Stimulated activated CD4-positive, alpha-beta T cell treated with anti-CD3 and anti-CD28 coated beads, Interleukin-1b, Interleukin-23, amount 100 ng/mL, for 24 hours (primary cell): ENCODE measurements around the gene SHISA8.

Experiments used
- DNase-seq, 4 experiments: peaks; one replicate each; pipeline ENCODE4 v3.0.0-alpha.2; 2020; ENCODE audit warnings: low read depth in 4 of 4, low spot score in 1 of 4

SHISA8 gene

DNA sequence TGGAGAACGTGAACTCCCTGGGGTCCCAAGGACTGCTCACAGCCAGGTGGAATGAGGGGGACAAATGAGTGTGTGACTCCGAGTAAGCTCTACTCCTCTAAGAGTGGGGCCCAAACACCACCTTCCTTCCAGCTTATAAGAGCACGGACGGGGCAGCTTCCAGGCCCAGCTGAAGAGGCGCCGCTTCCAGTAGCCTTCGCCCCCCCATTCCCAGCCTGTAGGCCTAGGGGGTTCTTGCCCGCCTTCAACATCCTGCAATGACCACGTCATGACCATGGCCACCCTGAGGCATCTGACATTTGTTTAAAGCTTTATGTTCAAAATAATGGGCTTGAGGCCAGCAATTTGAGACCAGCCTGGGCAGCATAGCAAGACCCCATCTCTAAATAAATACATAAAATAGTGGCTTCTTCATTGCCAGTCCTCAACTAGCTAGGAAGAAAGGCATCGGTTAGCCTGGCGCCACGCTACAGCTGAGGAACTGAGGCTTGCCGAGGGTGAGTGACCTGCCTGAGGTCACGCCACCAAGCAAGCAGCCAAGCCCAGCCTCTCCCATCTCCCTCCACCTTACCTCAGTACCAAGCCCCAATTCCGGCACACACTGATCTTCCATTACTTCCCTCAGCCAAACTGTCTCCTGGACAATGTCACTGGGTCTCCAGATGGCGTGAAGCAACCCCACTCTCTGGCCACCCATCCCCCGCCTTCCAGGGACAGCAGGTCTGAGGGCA, 19.6 kb upstream of the SHISA8 start:
- no peak for DNase-seq

DNA sequence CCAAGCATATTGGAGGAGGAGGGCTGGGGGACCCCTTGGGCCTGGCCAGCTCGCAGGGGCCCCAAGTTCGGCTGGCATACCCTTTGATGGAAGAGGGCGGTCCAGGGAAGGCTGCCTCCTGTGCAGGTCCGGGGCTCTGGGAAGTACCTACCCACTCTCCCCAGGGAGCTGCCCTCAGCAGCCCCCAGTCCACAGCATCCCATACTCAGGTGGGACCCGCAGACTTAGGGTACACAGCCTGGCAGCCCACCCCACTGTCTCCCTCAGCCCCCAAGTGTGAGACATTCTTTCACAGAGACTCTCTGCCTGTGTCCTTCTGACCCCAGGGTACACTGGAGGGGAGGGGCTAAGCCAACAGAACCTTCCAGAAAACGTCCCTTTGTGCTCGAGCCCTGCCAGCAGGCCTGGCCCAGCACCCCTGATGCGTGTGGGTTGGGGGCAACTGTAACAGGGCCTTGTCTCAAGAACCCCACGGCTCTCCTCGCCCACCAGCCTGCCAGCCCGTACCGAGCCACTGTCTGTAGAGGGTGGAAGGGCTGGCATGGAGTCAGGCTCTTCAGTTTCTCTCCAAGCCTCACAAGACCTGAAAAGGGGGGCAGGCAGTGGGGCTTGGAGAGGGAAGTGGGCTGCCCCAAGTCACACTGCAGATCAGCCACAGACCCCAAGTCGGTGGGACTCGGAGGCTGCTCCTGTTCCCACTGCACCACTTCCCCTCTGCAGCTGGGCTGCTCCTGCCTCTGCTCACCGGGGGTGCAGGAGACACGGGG, 18.7 kb upstream of the SHISA8 start:
- no peak for DNase-seq

DNA sequence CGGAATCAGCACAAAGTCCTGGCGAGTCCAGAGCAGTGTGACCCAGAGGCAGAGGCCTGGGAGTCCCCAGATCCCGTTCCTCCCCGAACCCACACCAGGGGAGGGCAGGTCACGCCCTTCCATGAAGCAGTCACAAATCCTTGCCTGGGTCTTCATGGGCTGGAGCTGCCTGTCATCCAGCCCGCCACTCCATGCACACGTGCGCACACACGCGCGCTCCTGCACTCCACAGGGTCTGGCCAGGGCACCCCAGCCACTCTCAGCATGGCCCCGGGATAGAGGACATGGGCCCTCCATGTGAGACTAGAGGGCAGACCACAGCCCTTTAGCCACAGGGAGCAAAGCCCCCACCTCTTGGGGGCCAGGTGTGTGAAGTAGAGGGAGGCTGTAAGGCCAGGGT, 17.5 kb upstream of the SHISA8 start:
- no peak for DNase-seq

GRCh38 chr22:41931701-41932269, 16.9 kb upstream of the SHISA8 start:
- DNase-seq: no peak

DNA sequence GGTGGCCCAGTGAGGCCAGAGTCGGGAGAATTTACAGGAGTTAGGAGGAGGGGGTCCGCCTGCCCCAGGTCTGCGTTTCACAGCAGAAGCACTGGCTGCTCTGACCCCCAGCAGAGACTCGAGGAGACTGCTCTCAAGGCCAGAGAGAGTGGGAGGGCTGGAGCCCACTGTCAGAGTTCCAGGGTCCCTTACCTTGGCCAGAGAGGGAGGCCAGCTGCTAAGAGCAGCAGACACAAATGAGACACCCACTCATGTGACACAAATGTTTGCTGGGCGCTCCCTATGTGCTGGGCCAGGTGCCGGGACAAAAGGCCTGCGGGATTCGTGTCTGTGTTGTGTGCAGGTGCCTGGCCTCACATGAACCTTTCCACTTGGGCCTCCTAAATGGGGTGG, 14.5 kb upstream of the SHISA8 start:
- DNase-seq: no peak

DNA sequence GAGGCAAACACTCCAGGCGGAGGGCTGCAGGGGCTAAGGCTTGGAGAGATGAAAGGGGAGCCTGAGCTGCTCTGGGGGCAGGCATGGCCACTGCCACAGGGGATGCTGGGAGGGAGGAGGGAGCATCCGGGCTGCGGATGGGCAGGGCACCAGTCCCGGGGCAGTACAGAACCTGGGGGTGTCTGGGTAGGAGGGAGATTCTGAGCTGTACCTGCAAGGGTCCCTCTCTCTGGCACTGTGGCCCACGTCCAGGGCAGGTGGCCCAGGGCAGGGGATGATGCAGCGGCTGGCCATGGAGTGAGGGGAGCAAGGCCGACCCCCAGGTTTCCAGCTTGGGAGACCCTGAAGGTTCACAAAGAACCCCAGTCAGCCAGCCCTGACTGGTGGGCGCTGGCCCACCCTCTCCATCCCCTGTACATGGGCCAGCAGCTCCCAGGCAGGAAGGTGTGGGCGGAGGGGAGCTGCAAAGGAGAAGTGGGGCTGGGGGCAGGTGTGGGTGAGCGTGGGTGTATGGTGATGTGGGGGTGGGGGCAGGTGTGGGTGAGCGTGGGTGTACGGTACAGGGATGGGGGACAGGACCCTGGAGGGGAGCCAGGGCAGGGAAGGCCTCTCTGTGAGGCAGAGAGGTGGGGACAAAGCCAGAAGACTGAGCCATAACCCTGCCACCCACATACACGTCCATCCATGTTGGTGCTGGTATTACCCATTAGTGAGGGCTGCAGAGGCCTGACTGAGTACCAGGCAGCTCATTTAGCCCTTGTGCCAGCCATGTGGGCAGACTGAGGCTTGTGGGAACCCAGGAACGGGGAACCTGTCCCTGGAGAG, 13.9 kb upstream of the SHISA8 start:
- DNase-seq: no peak

DNA sequence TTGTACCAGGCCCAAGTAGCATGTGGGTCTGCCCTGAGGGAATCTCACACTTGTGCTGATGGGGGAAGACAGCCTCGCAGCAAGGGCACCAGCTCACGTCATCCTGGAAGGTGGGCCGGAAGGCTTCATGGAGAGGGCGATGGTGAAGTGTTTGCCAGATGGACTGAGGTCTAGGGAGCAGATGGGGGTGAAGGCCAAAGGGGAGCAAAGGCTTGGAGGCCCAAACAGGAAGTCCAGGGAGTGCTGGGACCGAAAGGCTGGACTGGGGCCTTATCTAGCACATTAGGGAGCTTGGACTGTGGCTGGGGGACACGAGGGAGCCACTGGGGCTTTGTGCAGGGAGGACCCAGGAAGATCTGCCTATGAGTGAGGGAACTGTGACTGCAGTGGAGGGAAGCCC, 12.9 kb upstream of the SHISA8 start:
- no peak for DNase-seq

DNA sequence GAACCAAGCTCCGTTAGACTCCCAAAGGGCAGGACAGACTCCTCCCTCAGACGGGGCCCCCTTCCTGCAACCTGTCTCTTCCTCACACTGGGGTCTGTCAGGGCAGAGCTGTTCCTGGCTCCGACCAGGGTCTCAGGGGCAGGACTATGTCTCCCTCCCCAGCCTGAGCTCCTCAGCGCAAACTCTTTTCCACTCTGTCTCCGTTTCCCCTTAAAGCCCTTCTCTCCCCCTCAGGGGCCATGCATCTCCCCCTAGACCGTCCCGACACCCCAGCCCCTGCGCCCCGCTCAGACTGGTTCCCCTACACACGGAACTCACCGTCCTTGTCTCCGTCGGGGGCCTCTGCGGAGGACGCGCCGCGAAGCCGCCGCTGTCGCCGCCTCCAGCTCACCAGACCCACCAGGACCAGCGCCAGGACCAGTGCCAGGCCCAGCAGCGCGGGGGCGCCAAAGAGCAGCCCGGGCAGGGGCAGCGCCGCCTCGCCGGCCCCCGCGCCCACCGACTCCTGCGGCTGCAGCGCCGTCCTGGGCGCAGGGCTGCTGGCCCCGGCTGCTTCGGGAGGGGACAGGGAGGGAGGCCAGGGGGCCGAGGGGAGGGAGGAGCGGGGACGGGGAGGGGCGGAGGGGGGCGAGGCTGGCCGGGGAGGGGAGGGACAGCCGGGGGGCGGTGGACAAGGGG, 11.0 kb upstream of the SHISA8 start:
- peak; percentile 54 to 65 (median 60) for DNase-seq

- no peak for DNase-seq
Measured at GRCh38 chr22:41923595-41924276, 8.9 kb upstream of the SHISA8 start.

DNA sequence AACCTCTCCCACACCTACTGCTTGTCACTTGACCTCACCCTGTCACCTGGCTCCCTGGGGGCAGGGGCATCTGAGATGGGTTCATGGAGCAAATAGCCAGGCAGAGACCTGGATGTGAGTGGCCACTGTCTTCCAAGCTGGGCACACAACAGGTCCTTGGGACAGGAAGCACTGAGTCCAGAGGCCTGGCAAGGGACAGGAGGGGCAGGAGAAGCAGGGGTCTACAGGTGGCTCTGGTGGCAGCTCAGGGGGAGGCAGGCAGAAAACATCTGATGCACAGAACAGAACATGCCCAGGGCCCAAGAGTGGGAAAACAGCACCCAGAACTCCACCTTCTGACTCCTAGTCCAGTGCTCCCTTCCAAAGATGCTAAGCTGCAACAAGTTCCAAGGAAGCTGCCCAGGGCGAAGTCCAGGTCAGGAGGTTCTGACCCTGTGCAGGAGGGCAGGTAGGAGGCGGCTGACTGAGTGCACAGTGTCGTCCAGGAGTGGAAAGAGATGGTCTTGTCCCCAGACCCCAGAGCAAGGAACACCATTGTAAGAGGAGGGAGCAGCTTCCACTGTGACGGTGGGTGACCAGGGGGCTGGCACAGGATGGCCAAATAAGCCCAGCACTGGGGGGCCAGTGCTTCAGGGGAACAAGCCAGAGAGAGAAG, 8.2 kb upstream of the SHISA8 start:
- DNase-seq: no peak

- DNase-seq: no peak
Measured at GRCh38 chr22:41922328-41922727, 7.5 kb upstream of the SHISA8 start.

DNA sequence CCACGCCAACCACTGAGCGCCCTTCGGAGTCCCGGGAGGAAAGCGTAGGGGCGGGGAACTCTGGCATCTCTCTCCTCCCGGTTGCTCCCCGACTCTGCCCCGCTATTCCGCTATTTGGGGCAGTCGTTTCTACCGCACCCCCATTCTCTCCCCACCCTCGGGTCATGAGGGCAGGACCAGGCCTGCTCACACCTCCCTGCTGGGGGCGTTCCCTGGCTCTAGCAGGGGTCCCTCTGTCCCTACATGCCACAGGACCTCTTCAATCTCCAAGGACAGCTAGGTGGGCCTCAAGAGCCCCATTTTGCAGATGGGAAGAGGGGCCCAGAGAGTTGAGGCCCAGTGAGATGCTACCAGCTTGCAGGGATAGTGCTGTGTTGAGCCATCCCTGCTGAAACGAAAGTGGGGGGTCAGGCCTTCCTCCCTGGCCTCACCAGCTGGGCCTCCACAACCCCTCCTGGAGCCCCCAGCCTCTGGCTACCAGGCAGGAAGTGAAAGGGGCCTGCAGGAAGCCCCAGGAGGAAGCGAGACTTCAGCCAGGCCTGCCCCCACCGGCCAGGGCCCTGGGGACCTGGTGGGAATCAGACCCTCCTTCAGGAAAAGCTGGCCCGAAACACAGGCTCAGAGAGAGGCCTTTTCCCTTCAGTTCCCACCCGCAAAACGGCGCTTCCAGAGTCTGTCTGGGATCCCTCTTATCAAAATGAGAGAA, 5.5 kb upstream of the SHISA8 start:
- DNase-seq: no peak

GRCh38 chr22:41919357-41920224, 4.7 kb upstream of the SHISA8 start:
- DNase-seq: no peak

- no peak for DNase-seq
Measured at GRCh38 chr22:41917903-41918791, 3.3 kb upstream of the SHISA8 start.

GRCh38 chr22:41917375-41917902, 2.6 kb upstream of the SHISA8 start:
- DNase-seq: no peak

GRCh38 chr22:41916745-41917358, 2.0 kb upstream of the SHISA8 start:
- no peak for DNase-seq
